Lower leg skin (tissue), 4 donors: Measurements from ENCODE around the gene LRRC74B. TPM values are rescaled to one million over a fixed set of nuclear protein-coding genes. Genes with fewer than 3 reads are reported as not detected.
A peak's percentile ranks its signal among the peaks of the same experiment; 100 is the strongest.
"Not testable (repeated sequence)": the region's sequence is repeated elsewhere in the genome, so short reads cannot be mapped to it uniquely, and the experiment has no call there.

ENCODE experiments used
- DNase-seq, 2 donors: peaks; one replicate each; pipeline ENCODE4 v3.0.0-alpha.2; 2019; ENCODE audit warnings: low spot score in 2 of 2
- H3K4me3 ChIP-seq: fragments of 200-600 bp; sonication (generic); 2 replicates; pipeline ENCODE4 v1.5.1; 2017; ENCODE audit warnings: mild to moderate bottlenecking, low read depth; ENCODE audit not compliant: poor library complexity, severe bottlenecking
- CTCF ChIP-seq, 3 donors: fragments of 450-650 bp; IDR thresholded peaks; one replicate each; pipeline ENCODE4 v1.5.1; 2016; ENCODE audit warnings: antibody characterized with exemption in 3 of 3, mild to moderate bottlenecking in 3 of 3, moderate library complexity in 2 of 3
- POLR2A ChIP-seq, 2 donors: fragments of 450-650 bp; IDR thresholded peaks; one replicate each; pipeline ENCODE4 v1.6.1; 2016 to 2017; ENCODE audit warnings: antibody characterized with exemption in 2 of 2, mild to moderate bottlenecking in 1 of 2, moderate library complexity in 1 of 2
- WGBS, 2 donors: methylation state at CpG; one replicate each; pipeline ENCODE4 v1.1.5; 2018; 5-methylcytosine and 5-hydroxymethylcytosine counted together
- intact Hi-C: fragments of 100-400 bp; cut with DNase I; formaldehyde crosslinking; loops from one replicate; pipeline ENCODE4 v1.15.0; 2023; ENCODE audit warnings: low total_unique reads
- total RNA-seq, 4 donors: library from RNA; depleted of rRNA; stranded (reverse); fragments of >200 nt; gene quantifications; one replicate each; pipeline ENCODE4 v1.1.0, GENCODE V29; 2016

LRRC74B gene
- total RNA-seq, 4 donors from 2014 or later: not detected

GRCh38 chr22:20999350-21000206, 46.2 kb upstream of the LRRC74B start:
- intact Hi-C loops: no loop called here
- TF ChIP-seq CTCF (IDR thresholded peaks at IDR 0.05) (no peak), POLR2A (IDR thresholded peaks at IDR 0.05) (no peak)
- no peak for DNase-seq
- H3K4me3 ChIP-seq: no peak overlapping the region
- 83 to 88% methylated on average over 18 to 20 of the region's 27 CpGs for WGBS, 2 donors

- intact Hi-C loops: no loop called here
- TF ChIP-seq CTCF (IDR thresholded peaks at IDR 0.05) (no peak), POLR2A (IDR thresholded peaks at IDR 0.05) (no peak)
- WGBS, 2 donors: 44 to 51% methylated on average over 20 to 21 of the region's 22 CpGs
- peak overlapping the region; percentile 88 for H3K4me3 ChIP-seq
- no peak for DNase-seq
Measured at GRCh38 chr22:21000207-21000986, 45.3 kb upstream of the LRRC74B start.

GRCh38 chr22:21000987-21001600, 44.7 kb upstream of the LRRC74B start:
- TF ChIP-seq CTCF (IDR thresholded peaks at IDR 0.05) (no peak), POLR2A (IDR thresholded peaks at IDR 0.05) (no peak)
- WGBS, 2 donors: 1 to 3% methylated on average over 17 to 26 of the region's 26 CpGs
- H3K4me3 ChIP-seq: peak overlapping the region; percentile 88
- DNase-seq: no peak
- intact Hi-C loops: no loop called here

- intact Hi-C loops: no loop called here
- TF ChIP-seq POLR2A (IDR thresholded peaks at IDR 0.05) (peak in 1 of 2 donors; percentile 66), CTCF (IDR thresholded peaks at IDR 0.05) (no peak)
- peak; percentile 95 to 99 for DNase-seq
- WGBS, 2 donors: 0 to 1% methylated on average over 23 to 55 of the region's 83 CpGs
- peak within 1 kb of the TSS; percentile 88 for H3K4me3 ChIP-seq
Measured at GRCh38 chr22:21001601-21002325, 44.0 kb upstream of the LRRC74B start, which contains the start of gene THAP7. Gene THAP7 (minus strand): TSS chr22:21002118. CDS start chr22:21001911, 207 bp downstream.

GRCh38 chr22:21003782-21004181, 42.0 kb upstream of the LRRC74B start:
- TF ChIP-seq CTCF (IDR thresholded peaks at IDR 0.05) (no peak), POLR2A (IDR thresholded peaks at IDR 0.05) (no peak)
- intact Hi-C loops: no loop called here
- no peak for DNase-seq
- H3K4me3 ChIP-seq: no peak overlapping the region
- WGBS, 2 donors: 87% methylated on average over 4 of the region's 4 CpGs

- WGBS, 2 donors: 85 to 88% methylated on average over 13 of the region's 13 CpGs
- H3K4me3 ChIP-seq, DNase-seq: not testable (repeated sequence)
- intact Hi-C loops: loop anchor here (5.0 kb wide), 1 partner anchor 152 kb away; the partner anchor contains the start of genes PI4KA and SNAP29
Measured at GRCh38 chr22:21009208-21009607, 36.5 kb upstream of the LRRC74B start.
